NCI-H146 treated with DMSO at 0.1 percent for 48 hours (cell line): ENCODE results near the gene KCP.

ENCODE experiments used
- DNase-seq: peaks from one replicate; lab custom pipeline; 2025; ENCODE audit not compliant: unreplicated experiment; lab: John Stamatoyannopoulos, UW

Gene KCP

GRCh38 chr7:128939075-128939860 lies 28.8 kb upstream of the KCP start:
- DNase-seq: no peak

- no peak for DNase-seq
These were observed 28.1 kb upstream of the KCP start for GRCh38 chr7:128938544-128939074.

- DNase-seq: peak; percentile 44
These were observed 27.4 kb upstream of the KCP start, which contains the start of gene IRF5 for GRCh38 chr7:128937647-128938543. Gene IRF5, plus strand, starts transcription at chr7:128937927. Its CDS starts 4,155 bp downstream, at chr7:128942082.

GRCh38 chr7:128937271-128937646 lies 26.8 kb upstream of the KCP start:
- no peak for DNase-seq

GRCh38 chr7:128936798-128937197 lies 26.3 kb upstream of the KCP start:
- DNase-seq: no peak

- no peak for DNase-seq
These were observed 24.8 kb upstream of the KCP start for GRCh38 chr7:128935342-128935730.

GRCh38 chr7:128934361-128935341 lies 24.1 kb upstream of the KCP start:
- no peak for DNase-seq

- no peak for DNase-seq
These were observed 22.8 kb upstream of the KCP start for GRCh38 chr7:128933180-128933891.

- DNase-seq: no peak
These were observed 22.3 kb upstream of the KCP start for GRCh38 chr7:128932862-128933179.

GRCh38 chr7:128931965-128932861 lies 21.7 kb upstream of the KCP start:
- DNase-seq: no peak

GRCh38 chr7:128931190-128931798 lies 20.8 kb upstream of the KCP start:
- no peak for DNase-seq

GRCh38 chr7:128928882-128929788 lies 18.6 kb upstream of the KCP start:
- DNase-seq: no peak

- no peak for DNase-seq
These were observed 17.8 kb upstream of the KCP start for GRCh38 chr7:128928159-128928813.

- DNase-seq: no peak
These were observed 14.4 kb upstream of the KCP start for GRCh38 chr7:128924707-128925588.

GRCh38 chr7:128923411-128923800 lies 12.9 kb upstream of the KCP start:
- DNase-seq: no peak
